Measurements from ENCODE around the gene GPR35. TPM values are rescaled to one million over a fixed set of nuclear protein-coding genes. Genes with fewer than 3 reads are reported as not detected.

The GPR35 gene
- 1.6 TPM in 2 replicates for total RNA-seq

GRCh38 chr2:240624950-240625621 lies at the start of gene GPR35:
GPR35 (plus strand) TSS chr2:240625480; CDS start chr2:240629953, 4,473 bp downstream.
- TF ChIP-seq CTCF (IDR thresholded peaks at IDR 0.05) = no peak
- DNase-seq = peak; percentile 22
- ChIA-PET POLR2A (no interaction called here), CTCF (no interaction called here)
- ATAC-seq (ENCODE audit: low read depth) = peak; percentile 38
- no peak within 1 kb of the TSS for H3K27ac Mint-ChIP-seq
- no peaks in the 10 kb centered on the region for H3K36me3 Mint-ChIP-seq (ENCODE audit: low read depth)
- intact Hi-C loops (cut with micrococcal nuclease) = no loop called here
- peaks cover 24% of the 10 kb centered on the region for H3K4me1 Mint-ChIP-seq
- H3K9me3 Mint-ChIP-seq = no peaks in the 10 kb centered on the region
- H3K27me3 Mint-ChIP-seq = peaks cover 6% of the 10 kb centered on the region
- H3K4me3 Mint-ChIP-seq = no peak within 1 kb of the TSS

GRCh38 chr2:240576036-240576435 lies 49.2 kb upstream of the GPR35 start:
- Mint-ChIP-seq H3K4me3 (no peak overlapping the region), H3K27ac (no peak overlapping the region), H3K36me3 (ENCODE audit: low read depth) (peaks cover 48% of the 10 kb centered on the region), H3K27me3 (no peaks in the 10 kb centered on the region), H3K4me1 (peaks cover 22% of the 10 kb centered on the region), H3K9me3 (no peaks in the 10 kb centered on the region)
- no peak for DNase-seq
- no peak for TF ChIP-seq CTCF (IDR thresholded peaks at IDR 0.05)
- POLR2A ChIA-PET = no interaction called here
- intact Hi-C loops (cut with micrococcal nuclease) = no loop called here
- no peak for ATAC-seq (ENCODE audit: low read depth)
- CTCF ChIA-PET = no interaction called here

- H3K36me3 Mint-ChIP-seq (ENCODE audit: low read depth) = peaks cover 48% of the 10 kb centered on the region
- ChIA-PET POLR2A (interaction anchor here (1.2 to 1.9 kb wide), 3 partner anchors 10 to 15 kb away, joined by 3 to 6 read pairs (median 4); partner anchors contain the start of gene CAPN10), CTCF (no interaction called here)
- H3K9me3 Mint-ChIP-seq = no peaks in the 10 kb centered on the region
- no peak for ATAC-seq (ENCODE audit: low read depth)
- no peaks in the 10 kb centered on the region for H3K27me3 Mint-ChIP-seq
- no peak for TF ChIP-seq CTCF (IDR thresholded peaks at IDR 0.05)
- H3K4me1 Mint-ChIP-seq = peaks cover 20% of the 10 kb centered on the region
- H3K27ac Mint-ChIP-seq = no peak overlapping the region
- H3K4me3 Mint-ChIP-seq = no peak overlapping the region
- intact Hi-C loops (cut with micrococcal nuclease) = no loop called here
- DNase-seq = no peak
These were observed 48.7 kb upstream of the GPR35 start for GRCh38 chr2:240576436-240577205.

- CTCF ChIA-PET = no interaction called here
- H3K4me1 Mint-ChIP-seq = peaks cover 29% of the 10 kb centered on the region
- ATAC-seq (ENCODE audit: low read depth) = no peak
These were observed 47.8 kb upstream of the GPR35 start for GRCh38 chr2:240577281-240578109.

More at GRCh38 chr2:240577281-240578109, 47.8 kb upstream of the GPR35 start:
- H3K27me3 Mint-ChIP-seq = no peaks in the 10 kb centered on the region
- H3K9me3 Mint-ChIP-seq = no peaks in the 10 kb centered on the region
- H3K27ac Mint-ChIP-seq = no peak overlapping the region
- TF ChIP-seq CTCF (IDR thresholded peaks at IDR 0.05) = no peak
- DNase-seq = no peak
- intact Hi-C loops (cut with micrococcal nuclease) = no loop called here
- no peak overlapping the region for H3K4me3 Mint-ChIP-seq
- H3K36me3 Mint-ChIP-seq (ENCODE audit: low read depth) = peaks cover 51% of the 10 kb centered on the region
- POLR2A ChIA-PET = interaction anchor here (1.2 to 1.9 kb wide), 3 partner anchors 9 to 16 kb away, joined by 3 to 6 read pairs (median 4); partner anchors contain the start of gene CAPN10
